ENCODE data around the gene MRPS14. TPM values are rescaled to one million over a fixed set of nuclear protein-coding genes. Genes with fewer than 3 reads are reported as not detected.

MRPS14 gene
- total RNA-seq (10 to 100 TPM; 30.3 to 33.3 TPM), polyA plus RNA-seq (ENCODE audit: insufficient read length in 6 of 6) (10 to 100 TPM; 43.8 to 46.6 (median 45.0) TPM)
- long read RNA-seq, donor 1, transcript MRPS14-202 (3 exons, 2,115 nt) = major isoform, 71 of 85 reads
- long read RNA-seq, donor 1, partial matches to known transcripts = 12 of 85 reads
- long read RNA-seq, donor 1, other reads (novel, unspliced or antisense) = 0 of 85 reads
- long read RNA-seq, donor 2, transcript MRPS14-202 (3 exons, 2,115 nt) = major isoform, 51 of 67 reads
- long read RNA-seq, donor 2, partial matches to known transcripts = 12 of 67 reads
- long read RNA-seq, donor 2, other reads (novel, unspliced or antisense) = 0 of 67 reads
- long read RNA-seq, donor 3, transcript MRPS14-202 (3 exons, 2,115 nt) = major isoform, 40 of 44 reads
- long read RNA-seq, donor 3, partial matches to known transcripts = 0 of 44 reads
- long read RNA-seq, donor 3, other reads (novel, unspliced or antisense) = 0 of 44 reads
- long read RNA-seq, donor 4, transcript MRPS14-202 (3 exons, 2,115 nt) = major isoform, 55 of 62 reads
- long read RNA-seq, donor 4, partial matches to known transcripts = 2 of 62 reads
- long read RNA-seq, donor 4, other reads (novel, unspliced or antisense) = 2 of 62 reads
- long read RNA-seq, donor 5, transcript MRPS14-202 (3 exons, 2,115 nt) = major isoform, 58 of 75 reads
- long read RNA-seq, donor 5, transcript MRPS14-201 (3 exons, 910 nt) = minor isoform, 6 of 75 reads
- long read RNA-seq, donor 5, partial matches to known transcripts = 11 of 75 reads
- long read RNA-seq, donor 5, other reads (novel, unspliced or antisense) = 0 of 75 reads
- long read RNA-seq, donor 6, transcript MRPS14-202 (3 exons, 2,115 nt) = major isoform, 74 of 93 reads
- long read RNA-seq, donor 6, transcript MRPS14-201 (3 exons, 910 nt) = minor isoform, 5 of 93 reads
- long read RNA-seq, donor 6, partial matches to known transcripts = 14 of 93 reads
- long read RNA-seq, donor 6, other reads (novel, unspliced or antisense) = 0 of 93 reads
- long read RNA-seq, donor 7, transcript MRPS14-202 (3 exons, 2,115 nt) = major isoform, 44 of 55 reads
- long read RNA-seq, donor 7, partial matches to known transcripts = 10 of 55 reads
- long read RNA-seq, donor 7, other reads (novel, unspliced or antisense) = 0 of 55 reads
- long read RNA-seq, donor 8, transcript MRPS14-202 (3 exons, 2,115 nt) = major isoform, 47 of 57 reads
- long read RNA-seq, donor 8, partial matches to known transcripts = 7 of 57 reads
- long read RNA-seq, donor 8, other reads (novel, unspliced or antisense) = 0 of 57 reads
- long read RNA-seq, donor 9 = 0 reads
- long read RNA-seq, donor 10, transcript MRPS14-202 (3 exons, 2,115 nt) = major isoform, 39 of 44 reads
- long read RNA-seq, donor 10, partial matches to known transcripts = 3 of 44 reads
- long read RNA-seq, donor 10, other reads (novel, unspliced or antisense) = 0 of 44 reads
- long read RNA-seq, donor 11, transcript MRPS14-202 (3 exons, 2,115 nt) = major isoform, 53 of 78 reads
- long read RNA-seq, donor 11, partial matches to known transcripts = 22 of 78 reads
- long read RNA-seq, donor 11, other reads (novel, unspliced or antisense) = 0 of 78 reads
- long read RNA-seq, donor 12, transcript MRPS14-202 (3 exons, 2,115 nt) = major isoform, 42 of 50 reads
- long read RNA-seq, donor 12, partial matches to known transcripts = 5 of 50 reads
- long read RNA-seq, donor 12, other reads (novel, unspliced or antisense) = 0 of 50 reads

GRCh38 chr1:175023043-175023921, at the start of gene MRPS14:
TSS of gene MRPS14 (minus strand) at chr1:175023425. CDS start at chr1:175023408, 17 bp downstream.
- ATAC-seq (peak; percentile 100), DNase-seq (peak; percentile 97 to 99 (median 98))
- H3K27me3 ChIP-seq = no peaks in the 10 kb centered on the region
- peaks cover 0 to 2% of the 10 kb centered on the region in 2 donors for H3K36me3 ChIP-seq
- no peaks in the 10 kb centered on the region for H3K9me3 ChIP-seq
- peak within 1 kb of the TSS; percentile 68 to 84 for H3K27ac ChIP-seq
- peak within 1 kb of the TSS; percentile 83 to 85 for H3K4me3 ChIP-seq
- H3K4me1 ChIP-seq = peaks cover 0 to 19% of the 10 kb centered on the region in 2 donors
- intact Hi-C loops (cut with DNase I) = no loop called here
- TF ChIP-seq, protein P1, sequence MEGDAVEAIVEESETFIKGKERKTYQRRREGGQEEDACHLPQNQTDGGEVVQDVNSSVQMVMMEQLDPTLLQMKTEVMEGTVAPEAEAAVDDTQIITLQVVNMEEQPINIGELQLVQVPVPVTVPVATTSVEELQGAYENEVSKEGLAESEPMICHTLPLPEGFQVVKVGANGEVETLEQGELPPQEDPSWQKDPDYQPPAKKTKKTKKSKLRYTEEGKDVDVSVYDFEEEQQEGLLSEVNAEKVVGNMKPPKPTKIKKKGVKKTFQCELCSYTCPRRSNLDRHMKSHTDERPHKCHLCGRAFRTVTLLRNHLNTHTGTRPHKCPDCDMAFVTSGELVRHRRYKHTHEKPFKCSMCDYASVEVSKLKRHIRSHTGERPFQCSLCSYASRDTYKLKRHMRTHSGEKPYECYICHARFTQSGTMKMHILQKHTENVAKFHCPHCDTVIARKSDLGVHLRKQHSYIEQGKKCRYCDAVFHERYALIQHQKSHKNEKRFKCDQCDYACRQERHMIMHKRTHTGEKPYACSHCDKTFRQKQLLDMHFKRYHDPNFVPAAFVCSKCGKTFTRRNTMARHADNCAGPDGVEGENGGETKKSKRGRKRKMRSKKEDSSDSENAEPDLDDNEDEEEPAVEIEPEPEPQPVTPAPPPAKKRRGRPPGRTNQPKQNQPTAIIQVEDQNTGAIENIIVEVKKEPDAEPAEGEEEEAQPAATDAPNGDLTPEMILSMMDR (IDR thresholded peaks at IDR 0.05) = peak in 1 of 2 donors; percentile 30

- ATAC-seq = peak; percentile 84
- Histone ChIP-seq H3K36me3 (no peaks in the 10 kb centered on the region), H3K27ac (no peak overlapping the region), H3K4me1 (peaks cover 0 to 14% of the 10 kb centered on the region in 2 donors), H3K27me3 (no peaks in the 10 kb centered on the region), H3K4me3 (no peak overlapping the region), H3K9me3 (no peaks in the 10 kb centered on the region)
- TF ChIP-seq, protein P1 (IDR thresholded peaks at IDR 0.05) = no peak
- intact Hi-C loops (cut with DNase I) = no loop called here
- peak in 3 of 4 donors; percentile 31 to 62 (median 37) for DNase-seq
These were observed 49.1 kb upstream of the MRPS14 start for GRCh38 chr1:175072099-175072951.

DNA sequence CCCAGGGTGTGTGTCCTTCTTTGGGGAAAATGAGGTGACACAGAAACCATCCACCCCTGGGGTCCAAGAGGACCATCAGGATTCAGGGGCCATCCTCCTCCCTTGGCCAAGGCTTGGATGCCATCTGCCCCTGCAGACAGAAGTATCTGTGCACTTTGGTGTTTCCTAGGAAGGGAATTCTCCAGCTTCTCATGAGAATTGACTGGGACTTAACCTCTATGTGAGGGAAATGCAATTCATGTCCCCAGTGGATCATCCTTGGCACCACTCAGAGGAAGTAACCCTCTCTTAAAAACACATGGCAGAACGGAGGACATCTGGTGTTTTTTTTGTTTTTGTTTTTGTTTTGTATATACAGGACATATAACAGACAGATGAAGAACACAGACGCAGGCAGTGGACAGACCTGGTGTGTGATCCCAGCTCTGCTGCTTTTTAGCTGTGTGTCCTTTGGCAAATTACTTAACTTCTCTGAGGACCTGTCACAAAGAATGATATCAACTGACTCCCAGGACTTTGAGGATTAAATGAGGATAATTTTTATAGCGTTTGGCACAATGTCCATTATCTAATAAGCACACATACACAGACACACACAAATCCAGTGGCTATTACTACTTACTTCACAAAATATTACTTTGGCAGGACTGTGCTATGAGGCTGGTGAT, 48.2 kb upstream of the MRPS14 start:
- Histone ChIP-seq H3K36me3 (no peaks in the 10 kb centered on the region), H3K4me3 (no peak overlapping the region), H3K4me1 (peaks cover 0 to 14% of the 10 kb centered on the region in 2 donors), H3K9me3 (no peaks in the 10 kb centered on the region), H3K27ac (no peak overlapping the region), H3K27me3 (no peaks in the 10 kb centered on the region)
- DNase-seq = no peak
- TF ChIP-seq, protein P1 (IDR thresholded peaks at IDR 0.05) = no peak
- intact Hi-C loops (cut with DNase I) = no loop called here
- ATAC-seq = no peak

All from left lung (tissue), 14 donors.